HG03196 (cell line): ENCODE data around the gene RAB29.
"Not testable (repeated sequence)": the region's sequence is repeated elsewhere in the genome, so short reads cannot be mapped to it uniquely, and the experiment has no call there.

Experiments
- ATAC-seq: cut with Tn5 transposase; IDR thresholded peaks from one replicate; pipeline ENCODE4 v1.9.1; 2021; ENCODE audit not compliant: unreplicated experiment

The RAB29 gene

DNA sequence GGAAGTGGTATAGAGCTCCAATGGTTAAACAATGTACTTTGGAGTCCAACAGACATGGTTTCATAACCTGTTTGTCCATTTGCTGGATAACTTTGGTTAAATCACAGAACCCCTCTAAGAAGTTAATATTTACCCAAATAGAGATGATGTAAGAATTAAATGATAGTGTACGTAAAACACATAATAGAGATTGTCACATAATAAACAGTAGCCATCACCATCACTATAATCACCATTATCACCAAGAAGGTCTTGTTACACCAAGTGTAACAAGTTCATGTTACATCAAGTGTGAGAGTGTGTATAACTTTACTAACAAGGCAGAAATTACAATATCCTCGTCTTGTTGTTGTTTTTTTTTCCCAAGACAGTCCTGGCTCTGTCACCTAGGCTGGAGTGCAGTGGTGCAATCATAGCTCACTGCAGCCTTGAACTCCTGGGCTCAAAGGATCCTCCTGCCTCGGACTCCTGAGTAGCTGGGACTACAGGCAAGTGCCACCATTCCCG lies 48.6 kb downstream of the RAB29 start:
- no peak for ATAC-seq

DNA sequence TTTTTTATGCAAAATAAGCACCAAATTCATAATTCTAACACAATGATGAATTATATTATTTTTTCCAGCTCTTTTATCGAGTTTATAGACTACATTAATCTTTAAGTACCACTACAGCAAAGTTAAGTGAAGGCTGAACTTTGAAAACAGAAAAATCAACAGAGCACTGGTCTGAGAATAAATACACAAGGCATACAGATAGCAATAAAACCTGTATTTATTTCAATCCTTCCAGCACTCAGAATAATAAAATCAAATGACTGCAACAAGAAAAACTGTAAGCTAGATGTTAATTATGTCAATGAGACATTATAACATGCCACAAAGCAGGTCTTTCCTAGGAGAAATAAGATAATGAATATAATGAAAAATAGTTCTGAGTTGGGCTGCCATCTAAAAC lies 49.8 kb downstream of the RAB29 start:
- ATAC-seq = no peak

DNA sequence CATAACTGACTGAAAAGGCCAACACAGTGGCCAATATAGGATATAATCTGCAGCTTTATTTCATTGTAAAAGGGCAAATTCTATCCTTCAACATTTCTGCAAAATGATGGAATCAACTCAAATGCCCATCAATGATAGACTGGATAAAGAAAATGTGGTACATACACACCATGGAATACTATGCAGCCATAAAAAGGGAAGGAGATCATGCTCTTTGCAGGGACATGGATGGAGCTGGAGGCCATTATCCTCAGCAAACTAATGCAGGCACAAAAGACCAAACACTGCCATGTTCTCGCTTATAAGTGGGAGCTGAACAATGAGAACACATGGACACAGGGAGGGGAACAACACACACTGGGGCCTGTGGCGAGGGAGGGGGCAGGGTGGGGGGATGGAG lies 54.5 kb downstream of the RAB29 start:
- not testable (repeated sequence) for ATAC-seq

DNA sequence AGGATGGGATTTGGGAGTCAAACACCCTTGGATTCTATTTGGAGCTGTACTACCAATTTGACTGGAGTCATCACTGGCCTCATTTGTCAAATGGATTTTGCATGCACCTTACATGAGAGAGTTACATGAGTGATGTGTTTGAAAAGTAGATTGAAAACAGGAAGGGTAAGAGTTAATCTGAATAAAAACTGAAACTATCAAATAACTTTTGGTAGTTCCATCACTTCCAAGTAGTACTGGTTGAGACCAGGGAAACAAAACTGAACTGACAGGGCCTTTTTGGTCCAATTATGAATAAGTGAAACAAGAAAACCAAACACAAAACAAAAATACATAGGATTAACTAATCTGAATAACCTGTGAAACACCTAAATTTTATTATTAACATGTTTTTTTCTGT lies 55.5 kb downstream of the RAB29 start:
- ATAC-seq = no peak

DNA sequence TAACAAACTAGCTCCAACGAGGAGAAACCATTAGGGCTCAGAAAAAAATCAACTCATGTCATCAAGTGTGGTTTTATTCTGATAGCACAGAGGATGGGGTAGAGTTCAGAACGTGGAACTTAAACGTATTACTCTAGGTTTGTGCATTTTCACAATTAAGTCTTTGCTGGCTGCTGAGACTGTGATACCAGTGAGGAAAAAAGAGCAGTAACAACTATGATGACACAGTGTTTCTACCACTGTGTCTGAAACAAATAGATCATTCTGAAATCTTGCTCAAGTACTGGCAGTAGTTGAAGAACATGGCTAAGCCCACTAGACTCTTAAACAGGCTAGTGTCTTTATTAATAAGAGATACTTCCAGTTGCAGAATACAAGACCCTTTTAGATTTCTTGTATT lies 56.3 kb downstream of the RAB29 start:
- no peak for ATAC-seq
